Activated T-cell treated with anti-CD3 and anti-CD28 coated beads, Interleukin-2, amount 50 U/mL, for 24 hours (primary cell): ENCODE results near the gene CST8.
"Not testable (repeated sequence)": the region's sequence is repeated elsewhere in the genome, so short reads cannot be mapped to it uniquely, and the experiment has no call there.

Experiments used
- DNase-seq: peaks from one replicate; pipeline ENCODE4 v3.0.0-alpha.2; 2020
- H3K27ac Mint-ChIP-seq: 2 replicates; pipeline ENCODE4 v1.8.0; 2020; ENCODE audit warnings: mild to moderate bottlenecking, mixed read lengths
- H3K27me3 Mint-ChIP-seq: 2 replicates; pipeline ENCODE4 v1.8.0; 2020; ENCODE audit warnings: mixed read lengths
- H3K36me3 Mint-ChIP-seq: 2 replicates; pipeline ENCODE4 v1.8.0; 2020; ENCODE audit warnings: low read depth, mixed read lengths
- H3K4me1 Mint-ChIP-seq: 2 replicates; pipeline ENCODE4 v1.8.0; 2020; ENCODE audit warnings: low read depth, mixed read lengths
- H3K4me3 Mint-ChIP-seq: 2 replicates; pipeline ENCODE4 v1.8.0; 2020; ENCODE audit warnings: mild to moderate bottlenecking, moderate library complexity, mixed read lengths
- H3K9me3 Mint-ChIP-seq: 2 replicates; pipeline ENCODE4 v1.8.0; 2020; ENCODE audit warnings: mixed read lengths

The CST8 gene

GRCh38 chr20:23456409-23456808, 34.5 kb upstream of the CST8 start:
- H3K27ac Mint-ChIP-seq = no peak overlapping the region

GRCh38 chr20:23456873-23457272, 34.0 kb upstream of the CST8 start:
- Mint-ChIP-seq H3K27me3 (no peaks in the 10 kb centered on the region), H3K4me3 (no peak overlapping the region), H3K4me1 (peaks cover 12% of the 10 kb centered on the region), H3K36me3 (no peaks in the 10 kb centered on the region), H3K9me3 (no peaks in the 10 kb centered on the region), H3K27ac (no peak overlapping the region)
- DNase-seq = no peak

More at GRCh38 chr20:23456409-23456808, 34.5 kb upstream of the CST8 start:
- DNase-seq = no peak
- no peaks in the 10 kb centered on the region for H3K36me3 Mint-ChIP-seq
- H3K4me1 Mint-ChIP-seq = peaks cover 12% of the 10 kb centered on the region
- H3K4me3 Mint-ChIP-seq = no peak overlapping the region
- H3K27me3 Mint-ChIP-seq = no peaks in the 10 kb centered on the region
- no peaks in the 10 kb centered on the region for H3K9me3 Mint-ChIP-seq

GRCh38 chr20:23459461-23460150, 31.3 kb upstream of the CST8 start:
- H3K4me1 Mint-ChIP-seq = peaks cover 12% of the 10 kb centered on the region
- H3K27ac Mint-ChIP-seq = no peak overlapping the region
- peaks cover 15% of the 10 kb centered on the region for H3K27me3 Mint-ChIP-seq
- DNase-seq = no peak
- no peaks in the 10 kb centered on the region for H3K36me3 Mint-ChIP-seq
- H3K9me3 Mint-ChIP-seq = no peaks in the 10 kb centered on the region
- H3K4me3 Mint-ChIP-seq = no peak overlapping the region

GRCh38 chr20:23461180-23461579, 29.7 kb upstream of the CST8 start:
- DNase-seq = no peak
- Mint-ChIP-seq H3K27me3 (peaks cover 26% of the 10 kb centered on the region), H3K36me3 (no peaks in the 10 kb centered on the region), H3K27ac (no peak overlapping the region), H3K4me3 (no peak overlapping the region), H3K9me3 (peaks cover 10% of the 10 kb centered on the region), H3K4me1 (peaks cover 7% of the 10 kb centered on the region)

GRCh38 chr20:23466961-23467360, 24.0 kb upstream of the CST8 start:
- not testable (repeated sequence) for H3K27ac Mint-ChIP-seq, H3K4me1 Mint-ChIP-seq, H3K36me3 Mint-ChIP-seq, H3K4me3 Mint-ChIP-seq, DNase-seq
- H3K27me3 Mint-ChIP-seq = peaks cover 58% of the 10 kb centered on the region
- peaks cover 23% of the 10 kb centered on the region for H3K9me3 Mint-ChIP-seq

- not testable (repeated sequence) for H3K4me1 Mint-ChIP-seq, H3K9me3 Mint-ChIP-seq, H3K4me3 Mint-ChIP-seq, H3K27ac Mint-ChIP-seq, DNase-seq, H3K36me3 Mint-ChIP-seq
- peaks cover 23% of the 10 kb centered on the region for H3K27me3 Mint-ChIP-seq
These were observed 18.6 kb upstream of the CST8 start for GRCh38 chr20:23472306-23472705.

- H3K4me3 Mint-ChIP-seq, H3K36me3 Mint-ChIP-seq, H3K4me1 Mint-ChIP-seq, H3K27ac Mint-ChIP-seq, H3K9me3 Mint-ChIP-seq, DNase-seq: not testable (repeated sequence)
- peaks cover 20% of the 10 kb centered on the region for H3K27me3 Mint-ChIP-seq
These were observed 17.6 kb upstream of the CST8 start for GRCh38 chr20:23473293-23473692.

GRCh38 chr20:23475395-23475794, 15.5 kb upstream of the CST8 start:
- Mint-ChIP-seq H3K9me3 (no peaks in the 10 kb centered on the region), H3K4me1 (no peaks in the 10 kb centered on the region), H3K4me3 (no peak overlapping the region), H3K27ac (no peak overlapping the region), H3K36me3 (no peaks in the 10 kb centered on the region), H3K27me3 (peaks cover 4% of the 10 kb centered on the region)
- DNase-seq = no peak

- H3K9me3 Mint-ChIP-seq = no peaks in the 10 kb centered on the region
- H3K27me3 Mint-ChIP-seq = no peaks in the 10 kb centered on the region
- no peaks in the 10 kb centered on the region for H3K36me3 Mint-ChIP-seq
- no peak for DNase-seq
- H3K4me1 Mint-ChIP-seq = no peaks in the 10 kb centered on the region
- H3K27ac Mint-ChIP-seq = no peak overlapping the region
- H3K4me3 Mint-ChIP-seq = no peak overlapping the region
These were observed 14.7 kb upstream of the CST8 start for GRCh38 chr20:23476015-23476754.

GRCh38 chr20:23477223-23477622, 13.7 kb upstream of the CST8 start:
- no peaks in the 10 kb centered on the region for H3K9me3 Mint-ChIP-seq
- H3K27me3 Mint-ChIP-seq = peaks cover 7% of the 10 kb centered on the region
- DNase-seq = no peak
- H3K4me3 Mint-ChIP-seq = no peak overlapping the region
- no peak overlapping the region for H3K27ac Mint-ChIP-seq
- no peaks in the 10 kb centered on the region for H3K36me3 Mint-ChIP-seq
- no peaks in the 10 kb centered on the region for H3K4me1 Mint-ChIP-seq

GRCh38 chr20:23479043-23479442, 11.9 kb upstream of the CST8 start:
- Mint-ChIP-seq H3K36me3 (no peaks in the 10 kb centered on the region), H3K4me3 (no peak overlapping the region)

GRCh38 chr20:23482138-23482537, 8.8 kb upstream of the CST8 start:
- Mint-ChIP-seq H3K27ac (no peak overlapping the region), H3K27me3 (peaks cover 14% of the 10 kb centered on the region), H3K4me1 (no peaks in the 10 kb centered on the region), H3K9me3 (no peaks in the 10 kb centered on the region), H3K4me3 (no peak overlapping the region), H3K36me3 (no peaks in the 10 kb centered on the region)
- no peak for DNase-seq

More at GRCh38 chr20:23479043-23479442, 11.9 kb upstream of the CST8 start:
- Mint-ChIP-seq H3K27me3 (peaks cover 9% of the 10 kb centered on the region), H3K4me1 (no peaks in the 10 kb centered on the region), H3K9me3 (no peaks in the 10 kb centered on the region), H3K27ac (no peak overlapping the region)
- DNase-seq = no peak

- H3K27ac Mint-ChIP-seq = no peak overlapping the region
- no peaks in the 10 kb centered on the region for H3K36me3 Mint-ChIP-seq
- no peaks in the 10 kb centered on the region for H3K4me1 Mint-ChIP-seq
- H3K4me3 Mint-ChIP-seq = no peak overlapping the region
- DNase-seq = no peak
- peaks cover 14% of the 10 kb centered on the region for H3K27me3 Mint-ChIP-seq
- no peaks in the 10 kb centered on the region for H3K9me3 Mint-ChIP-seq
These were observed 6.8 kb upstream of the CST8 start for GRCh38 chr20:23484081-23484480.

- H3K9me3 Mint-ChIP-seq = no peaks in the 10 kb centered on the region
- no peak overlapping the region for H3K4me3 Mint-ChIP-seq
- H3K27me3 Mint-ChIP-seq = peaks cover 10% of the 10 kb centered on the region
- H3K4me1 Mint-ChIP-seq = no peaks in the 10 kb centered on the region
- DNase-seq = no peak
- H3K36me3 Mint-ChIP-seq = no peaks in the 10 kb centered on the region
- H3K27ac Mint-ChIP-seq = no peak overlapping the region
These were observed 2.4 kb upstream of the CST8 start for GRCh38 chr20:23488470-23488869.

- DNase-seq = no peak
- no peaks in the 10 kb centered on the region for H3K36me3 Mint-ChIP-seq
- peaks cover 10% of the 10 kb centered on the region for H3K27me3 Mint-ChIP-seq
- H3K27ac Mint-ChIP-seq = no peak overlapping the region
- H3K4me1 Mint-ChIP-seq = no peaks in the 10 kb centered on the region
- H3K4me3 Mint-ChIP-seq = no peak overlapping the region
- H3K9me3 Mint-ChIP-seq = no peaks in the 10 kb centered on the region
These were observed 1.9 kb upstream of the CST8 start for GRCh38 chr20:23488996-23489395.
